GM21390 (cell line): ENCODE measurements around the gene DDX24.

Experiments
- ATAC-seq: cut with Tn5 transposase; IDR thresholded peaks from one replicate; pipeline ENCODE4 v1.9.1; 2021; ENCODE audit not compliant: unreplicated experiment

The DDX24 gene

DNA sequence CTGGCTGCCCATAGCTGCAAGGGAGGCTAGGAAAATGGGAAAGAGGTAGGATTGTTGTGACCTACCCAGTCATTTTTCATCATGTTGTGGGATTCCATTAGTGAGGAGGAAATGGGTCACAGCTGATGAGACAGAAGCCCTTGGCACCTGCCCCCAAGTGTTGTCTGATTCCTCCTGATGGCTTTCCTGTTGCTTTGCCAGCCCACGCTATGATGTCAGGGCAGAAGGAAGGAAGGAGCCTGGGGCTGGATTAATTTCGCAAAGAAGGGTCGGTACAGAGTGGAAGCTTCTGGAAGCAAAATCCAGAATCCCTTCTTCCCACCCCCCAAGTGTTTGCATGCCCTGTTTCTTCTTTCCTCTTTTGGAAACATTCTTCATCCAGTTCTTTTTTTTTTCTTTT lies 46.1 kb downstream of the DDX24 start:
- no peak for ATAC-seq

DNA sequence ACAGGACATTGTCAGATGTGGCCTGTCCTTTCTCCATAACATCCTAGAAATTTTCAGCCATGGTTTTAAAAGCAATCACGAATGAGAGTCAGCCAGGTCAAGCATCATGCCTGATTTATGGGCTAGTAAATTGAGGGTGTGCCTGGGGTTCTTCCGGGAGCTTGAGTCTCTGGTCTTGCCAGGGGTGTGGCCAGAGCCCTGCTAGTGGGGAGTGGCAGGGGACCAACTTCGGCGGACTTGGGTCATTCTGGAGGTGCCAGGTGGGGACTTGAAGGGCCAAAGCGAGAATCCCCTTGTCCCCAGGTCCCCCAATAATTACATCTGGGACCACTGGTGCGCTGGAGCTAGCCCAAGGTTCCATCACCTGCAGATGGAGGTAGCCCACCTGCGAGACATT lies 49.1 kb downstream of the DDX24 start:
- ATAC-seq = no peak

GRCh38 chr14:94031161-94031882 lies 49.7 kb downstream of the DDX24 start:
- ATAC-seq = no peak

GRCh38 chr14:94030571-94030970 lies 50.4 kb downstream of the DDX24 start:
- no peak for ATAC-seq

DNA sequence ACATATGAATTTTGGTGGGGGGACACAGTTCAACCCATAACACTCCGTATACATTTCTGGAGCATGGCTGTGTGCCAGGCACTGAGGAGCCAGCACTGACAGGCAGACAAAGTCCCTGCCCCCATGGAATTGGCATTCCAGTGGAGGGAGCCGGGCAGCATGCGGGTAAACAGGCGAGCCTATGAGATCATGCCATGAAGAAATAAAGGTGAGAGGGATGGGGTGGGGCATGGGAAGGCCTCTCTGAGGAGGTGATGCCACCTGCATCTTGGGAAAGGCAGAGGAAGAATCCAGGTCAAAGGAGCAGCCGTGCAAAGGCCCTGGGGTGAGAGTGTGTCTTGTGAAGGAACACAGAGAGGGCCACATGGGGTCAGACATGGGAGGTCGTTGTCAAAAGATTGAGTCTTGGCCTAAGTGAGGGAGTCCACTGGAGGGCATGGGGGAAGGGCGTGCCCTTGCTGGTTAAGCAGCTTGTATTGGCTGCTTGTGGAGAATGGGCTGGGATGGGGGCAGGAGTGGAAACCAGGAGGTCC lies 51.3 kb downstream of the DDX24 start:
- ATAC-seq = no peak

GRCh38 chr14:94029265-94029664 lies 51.7 kb downstream of the DDX24 start:
- no peak for ATAC-seq

GRCh38 chr14:94028450-94028826 lies 52.6 kb downstream of the DDX24 start:
- ATAC-seq = no peak

GRCh38 chr14:94027566-94028449 lies 53.2 kb downstream of the DDX24 start:
- ATAC-seq = no peak

- ATAC-seq = no peak
Measured at GRCh38 chr14:94026889-94027469, 54.0 kb downstream of the DDX24 start.

DNA sequence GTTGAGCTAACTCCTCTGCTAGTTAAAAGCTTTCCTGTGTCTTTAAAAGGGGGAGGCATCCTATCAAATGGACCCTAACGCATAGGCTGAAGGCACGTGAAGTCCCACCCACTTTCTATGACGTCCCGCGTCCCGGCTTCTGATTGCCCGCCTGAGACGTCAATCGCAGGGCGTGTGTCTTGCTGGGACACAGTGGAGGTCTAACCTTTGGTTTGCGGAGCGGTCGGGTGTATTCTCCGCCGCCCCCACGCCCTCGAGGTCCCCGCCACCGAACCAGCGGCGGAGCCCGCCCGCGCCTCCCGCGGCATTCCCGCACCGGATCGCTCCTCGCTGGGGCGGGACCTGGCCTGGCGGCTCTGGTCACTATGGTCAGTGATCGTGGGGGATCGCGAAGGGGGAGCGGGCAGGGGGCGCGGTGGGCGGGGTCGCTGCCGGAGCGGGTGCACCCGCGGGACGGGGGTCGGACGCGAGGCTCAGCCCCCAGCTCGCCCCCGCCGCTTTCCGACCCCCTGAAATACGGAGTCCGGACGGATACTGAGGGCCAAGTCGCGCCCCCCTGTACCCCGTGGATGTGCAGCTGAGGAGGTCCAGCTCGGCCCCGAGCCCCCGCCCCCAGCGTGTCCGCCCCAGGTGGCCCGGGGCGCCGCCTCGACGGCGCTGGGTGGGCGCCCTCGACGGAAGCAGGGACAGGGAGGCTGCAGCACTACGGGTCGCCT lies 54.7 kb downstream of the DDX24 start, which contains the start of gene OTUB2:
TSS of gene OTUB2 (plus strand) at position 168 of the 716 bp plus-strand sequence. CDS start at position 366, 198 bp downstream.
- peak; percentile 100 for ATAC-seq

DNA sequence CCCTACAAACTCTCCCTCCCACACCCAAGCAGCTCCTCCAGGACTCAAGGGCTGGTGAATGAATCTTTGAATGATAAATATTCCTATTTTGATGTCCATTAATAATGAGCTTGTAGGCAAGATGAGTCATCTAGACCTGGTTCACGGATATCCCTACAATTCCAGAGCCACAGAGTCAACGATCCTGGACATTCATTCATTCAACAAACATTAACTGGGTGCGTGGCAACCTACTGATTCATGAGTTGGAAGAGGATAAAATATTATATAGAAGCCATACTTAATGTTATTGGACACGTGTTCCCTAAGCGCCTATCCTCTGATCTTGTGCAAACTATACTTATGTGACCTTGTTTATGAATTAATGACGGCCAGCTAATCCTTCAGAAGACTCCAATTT lies 55.3 kb downstream of the DDX24 start:
- no peak for ATAC-seq

- no peak for ATAC-seq
Measured at GRCh38 chr14:94024549-94024948, 56.5 kb downstream of the DDX24 start.

DNA sequence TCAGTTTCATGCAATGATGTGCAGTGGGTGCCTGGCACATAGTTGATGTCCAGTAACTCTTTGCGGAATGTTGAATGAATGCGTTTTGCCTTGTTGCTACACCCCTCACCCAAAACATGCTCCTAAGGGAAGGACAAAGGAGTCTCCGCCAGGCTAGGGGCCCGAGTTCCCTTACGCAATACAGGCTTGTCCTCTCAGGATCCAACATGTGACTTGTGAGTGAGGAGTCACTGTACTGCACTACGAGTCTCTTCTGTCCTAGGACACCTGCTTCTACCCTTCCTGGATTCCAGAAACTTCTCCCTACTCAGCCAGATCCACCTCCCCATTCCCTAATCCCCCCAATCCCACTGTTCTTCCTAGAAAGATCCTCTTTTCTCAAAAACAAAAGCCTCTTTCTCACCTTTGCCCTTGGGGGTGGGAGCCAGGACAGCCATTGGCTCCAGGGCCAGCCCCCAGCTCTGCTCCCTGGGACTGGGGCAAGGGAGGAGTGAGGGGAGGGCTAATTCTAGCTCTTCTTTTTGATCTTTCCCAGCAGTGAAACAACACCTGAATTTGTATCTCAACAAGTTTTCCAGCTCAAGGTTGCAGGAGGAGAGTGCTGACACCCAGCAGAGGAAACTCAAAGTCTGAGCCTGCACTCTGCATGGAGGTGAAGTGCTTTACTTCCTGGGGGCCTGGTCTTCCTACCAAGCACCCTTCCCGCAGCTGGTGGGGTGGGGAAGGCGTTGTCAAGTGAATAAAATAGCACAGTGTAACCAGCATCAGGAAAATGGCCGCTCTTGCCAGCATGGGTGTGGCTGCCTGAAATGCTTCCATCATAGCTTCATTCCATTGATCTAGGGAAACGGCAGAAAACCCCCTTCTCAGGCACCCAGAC lies 58.2 kb downstream of the DDX24 start:
- ATAC-seq = no peak

- ATAC-seq = no peak
Measured at GRCh38 chr14:94021416-94022157, 59.4 kb downstream of the DDX24 start.

- ATAC-seq = no peak
Measured at GRCh38 chr14:94021001-94021400, 60.0 kb downstream of the DDX24 start.

GRCh38 chr14:94020267-94020666 lies 60.7 kb downstream of the DDX24 start:
- ATAC-seq = no peak

GRCh38 chr14:94019329-94019728 lies 61.7 kb downstream of the DDX24 start:
- ATAC-seq = no peak

DNA sequence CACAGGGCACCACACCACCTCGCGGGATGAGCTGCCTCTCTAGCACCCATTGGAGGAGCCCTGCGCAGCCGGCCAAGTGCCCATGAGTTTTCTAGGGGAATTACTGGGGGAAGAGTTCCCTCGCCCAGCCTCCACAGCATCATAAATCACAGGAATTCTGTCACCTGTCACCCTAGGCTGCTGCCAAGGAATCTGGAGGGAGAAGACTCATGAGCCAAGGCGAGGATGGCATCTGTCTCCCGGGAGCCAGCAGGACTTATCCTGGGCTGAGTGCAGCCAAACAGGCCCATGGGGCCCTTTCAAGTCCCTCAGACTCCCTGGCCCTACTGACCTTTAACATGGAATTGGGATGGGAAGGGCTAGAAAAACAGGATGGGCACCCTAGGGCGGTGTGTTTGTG lies 62.7 kb downstream of the DDX24 start:
- no peak for ATAC-seq

GRCh38 chr14:94016446-94016976 lies 64.5 kb downstream of the DDX24 start:
- ATAC-seq = no peak
